ENCODE data around the gene MACROD2.

- TF ChIP-seq CTCF (IDR thresholded peaks at IDR 0.05) (no peak), EP300 (IDR thresholded peaks at IDR 0.05) (no peak), POLR2A (IDR thresholded peaks at IDR 0.05) (no peak)
These were observed 769.4 kb downstream of the MACROD2 start for GRCh38 chr20:14764511-14765369.
